Measurements from ENCODE around the gene C1RL.

C1RL gene

DNA sequence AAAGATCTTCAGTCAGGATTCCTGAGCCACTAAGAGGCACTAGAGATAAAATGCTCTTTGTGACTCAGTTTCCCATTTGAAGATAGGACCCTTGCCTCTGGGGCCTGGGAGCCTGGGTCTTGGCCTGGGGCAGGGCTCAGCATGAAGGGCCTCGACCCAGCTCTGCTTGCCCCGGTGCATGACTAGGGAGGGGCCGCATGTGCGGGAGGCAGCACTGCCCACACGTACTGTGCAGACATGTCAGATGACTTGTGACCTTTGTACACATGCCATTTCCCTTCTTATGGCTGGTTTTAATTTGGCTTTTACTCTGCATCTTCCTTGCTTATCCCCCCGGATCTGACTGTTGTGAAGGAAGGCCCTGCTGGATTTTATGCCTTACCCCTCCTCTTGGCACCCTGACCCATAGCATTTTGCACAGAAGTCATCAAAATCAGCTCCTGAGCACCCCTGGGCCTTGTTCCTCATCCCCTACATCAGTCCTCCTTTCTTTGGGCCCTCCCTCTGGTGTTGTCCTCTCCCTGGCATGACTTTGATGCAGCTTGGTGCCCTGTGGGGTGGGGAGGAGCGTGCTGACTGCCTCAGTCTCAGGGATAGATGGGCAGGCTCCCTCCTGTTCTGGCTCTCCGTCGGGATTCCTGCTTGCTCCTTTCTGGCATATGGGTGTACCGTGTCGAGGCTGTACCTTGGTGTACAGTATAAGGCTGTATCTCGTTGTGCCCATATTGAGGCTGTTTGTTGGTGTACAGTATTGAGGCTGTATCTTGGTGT is 25.6 kb upstream of the C1RL start:
- Mint-ChIP-seq H3K9me3 (no peaks in the 10 kb centered on the region), H3K4me1 (peaks cover 29% of the 10 kb centered on the region), H3K4me3 (no peak overlapping the region), H3K27me3 (ENCODE audit: low read depth, poor library complexity) (peaks cover 9% of the 10 kb centered on the region), H3K36me3 (ENCODE audit: low read depth) (peaks cover 63% of the 10 kb centered on the region), H3K27ac (no peak overlapping the region)
- DNase-seq, result no peak
- TF ChIP-seq, protein P1, sequence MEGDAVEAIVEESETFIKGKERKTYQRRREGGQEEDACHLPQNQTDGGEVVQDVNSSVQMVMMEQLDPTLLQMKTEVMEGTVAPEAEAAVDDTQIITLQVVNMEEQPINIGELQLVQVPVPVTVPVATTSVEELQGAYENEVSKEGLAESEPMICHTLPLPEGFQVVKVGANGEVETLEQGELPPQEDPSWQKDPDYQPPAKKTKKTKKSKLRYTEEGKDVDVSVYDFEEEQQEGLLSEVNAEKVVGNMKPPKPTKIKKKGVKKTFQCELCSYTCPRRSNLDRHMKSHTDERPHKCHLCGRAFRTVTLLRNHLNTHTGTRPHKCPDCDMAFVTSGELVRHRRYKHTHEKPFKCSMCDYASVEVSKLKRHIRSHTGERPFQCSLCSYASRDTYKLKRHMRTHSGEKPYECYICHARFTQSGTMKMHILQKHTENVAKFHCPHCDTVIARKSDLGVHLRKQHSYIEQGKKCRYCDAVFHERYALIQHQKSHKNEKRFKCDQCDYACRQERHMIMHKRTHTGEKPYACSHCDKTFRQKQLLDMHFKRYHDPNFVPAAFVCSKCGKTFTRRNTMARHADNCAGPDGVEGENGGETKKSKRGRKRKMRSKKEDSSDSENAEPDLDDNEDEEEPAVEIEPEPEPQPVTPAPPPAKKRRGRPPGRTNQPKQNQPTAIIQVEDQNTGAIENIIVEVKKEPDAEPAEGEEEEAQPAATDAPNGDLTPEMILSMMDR (IDR thresholded peaks at IDR 0.05), result no peak

DNA sequence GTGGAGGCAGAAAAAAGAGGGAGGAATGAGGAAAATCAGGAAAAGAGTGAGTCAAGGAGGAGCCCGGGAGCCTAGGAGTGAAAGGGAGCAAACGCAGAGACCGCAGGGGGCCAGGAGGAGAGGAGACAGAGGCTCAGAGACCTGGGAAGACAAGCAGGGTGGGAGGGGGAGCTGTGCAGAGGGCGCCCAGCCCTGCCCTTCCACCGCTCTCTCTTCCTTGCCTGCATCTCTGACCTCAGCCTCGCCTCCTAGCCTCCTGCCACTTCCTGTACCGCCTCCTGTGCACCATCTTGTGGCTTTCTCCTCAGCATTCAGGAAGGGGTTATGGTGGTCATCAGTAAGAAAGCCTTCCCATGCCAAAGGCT is 22.5 kb upstream of the C1RL start:
- Mint-ChIP-seq H3K9me3 (no peaks in the 10 kb centered on the region), H3K27ac (no peak overlapping the region), H3K36me3 (ENCODE audit: low read depth) (peaks cover 35% of the 10 kb centered on the region), H3K4me1 (peaks cover 49% of the 10 kb centered on the region), H3K4me3 (peak overlapping the region; percentile 99), H3K27me3 (ENCODE audit: low read depth, poor library complexity) (peaks cover 20% of the 10 kb centered on the region)
- no peak for DNase-seq
- TF ChIP-seq, protein P1 (IDR thresholded peaks at IDR 0.05), result no peak

DNA sequence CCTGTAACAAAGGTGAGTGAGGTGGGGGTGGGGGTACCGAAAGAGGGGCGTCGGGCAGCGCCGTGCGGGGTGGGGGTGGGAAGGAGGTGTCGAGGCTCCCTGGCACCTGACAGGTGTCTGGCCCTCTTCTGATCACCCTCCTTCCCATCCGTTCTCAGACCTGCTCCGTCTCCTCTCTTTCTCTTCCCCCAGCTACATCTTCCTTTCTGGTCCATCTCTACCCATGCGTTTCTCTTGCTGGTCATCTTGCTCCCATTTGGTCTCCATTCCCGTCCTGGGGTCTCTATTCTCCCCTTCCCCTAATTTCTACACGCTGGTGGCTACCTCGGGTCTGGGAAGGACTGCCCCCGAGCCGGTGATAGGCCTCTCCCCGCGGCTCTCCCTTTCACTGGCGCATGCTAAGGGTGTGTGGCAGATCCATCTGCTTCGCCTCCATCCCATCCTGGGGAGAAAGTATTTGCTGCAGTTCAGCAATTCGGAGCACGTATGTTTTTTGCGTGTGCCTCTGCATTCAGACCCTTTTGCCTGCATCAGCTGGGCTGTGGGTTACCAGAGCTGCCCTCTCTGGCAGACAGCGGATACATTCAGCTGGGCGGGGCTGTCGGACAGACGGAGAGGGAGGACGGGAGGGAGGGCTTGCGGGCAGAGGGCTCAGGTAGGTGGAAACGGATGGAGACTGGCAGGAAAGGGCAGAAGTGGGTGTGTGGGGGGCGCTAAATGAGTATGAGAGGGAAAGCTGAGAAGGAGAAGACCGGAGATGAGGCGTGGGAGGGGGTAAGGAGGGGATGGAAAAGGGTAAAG is 21.9 kb upstream of the C1RL start:
- H3K9me3 Mint-ChIP-seq, result no peaks in the 10 kb centered on the region
- peaks cover 20% of the 10 kb centered on the region for H3K27me3 Mint-ChIP-seq (ENCODE audit: low read depth, poor library complexity)
- TF ChIP-seq, protein P1 (IDR thresholded peaks at IDR 0.05), result no peak
- H3K4me3 Mint-ChIP-seq, result peak overlapping the region; percentile 99
- H3K4me1 Mint-ChIP-seq, result peaks cover 49% of the 10 kb centered on the region
- H3K36me3 Mint-ChIP-seq (ENCODE audit: low read depth), result peaks cover 29% of the 10 kb centered on the region
- no peak overlapping the region for H3K27ac Mint-ChIP-seq
- peak; percentile 70 for DNase-seq

DNA sequence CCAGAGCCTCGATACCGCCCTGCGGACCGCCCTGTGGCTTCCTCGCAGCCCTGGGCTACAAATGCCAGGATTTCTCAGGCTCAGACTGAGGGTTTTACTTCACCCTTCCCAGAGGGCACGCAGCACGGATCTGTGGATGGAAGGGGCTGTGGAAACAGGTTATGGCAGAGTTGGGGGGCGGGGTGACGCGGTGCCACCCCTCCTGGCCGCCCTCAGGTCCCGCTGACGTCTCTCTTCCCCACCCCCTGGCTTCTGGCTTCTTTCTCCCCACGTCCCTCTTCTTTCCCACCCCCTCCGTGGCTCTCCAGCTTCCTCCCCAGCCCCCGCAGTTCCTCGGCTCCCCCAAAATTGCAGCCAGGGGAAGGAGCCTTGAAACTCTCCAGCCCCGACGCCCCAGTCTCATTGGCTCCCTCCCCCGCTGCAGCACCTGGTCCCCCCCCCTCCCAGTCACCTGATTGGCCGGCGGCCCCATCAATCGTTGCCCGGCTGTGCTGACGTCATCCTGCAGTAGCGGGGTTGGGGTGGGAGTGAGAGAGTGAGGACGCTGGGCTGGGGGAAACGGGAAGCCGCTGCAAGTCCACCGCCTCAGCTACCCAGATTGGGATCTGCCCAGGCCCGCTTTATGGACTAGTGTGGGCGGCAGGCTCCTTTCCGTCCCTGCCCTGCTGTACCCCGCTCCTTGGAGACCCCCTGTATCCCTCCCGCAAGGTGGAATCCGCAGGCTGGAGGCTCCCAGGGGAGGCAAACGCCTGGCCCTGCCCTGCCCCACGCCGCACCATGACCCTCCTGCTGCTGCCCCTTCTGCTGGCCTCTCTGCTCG is 21.1 kb upstream of the C1RL start, which contains the start of gene CLSTN3:
Gene CLSTN3, plus strand, starts transcription at position 500 of the 820 bp plus-strand sequence. Its CDS starts 278 bp downstream, at position 778.
- no peak within 1 kb of the TSS for H3K27ac Mint-ChIP-seq
- TF ChIP-seq, protein P1 (IDR thresholded peaks at IDR 0.05), result no peak
- H3K27me3 Mint-ChIP-seq (ENCODE audit: low read depth, poor library complexity), result peaks cover 20% of the 10 kb centered on the region
- no peaks in the 10 kb centered on the region for H3K9me3 Mint-ChIP-seq
- H3K4me3 Mint-ChIP-seq, result peak within 1 kb of the TSS; percentile 99
- peaks cover 21% of the 10 kb centered on the region for H3K36me3 Mint-ChIP-seq (ENCODE audit: low read depth)
- H3K4me1 Mint-ChIP-seq, result peaks cover 54% of the 10 kb centered on the region
- peak; percentile 91 for DNase-seq

DNA sequence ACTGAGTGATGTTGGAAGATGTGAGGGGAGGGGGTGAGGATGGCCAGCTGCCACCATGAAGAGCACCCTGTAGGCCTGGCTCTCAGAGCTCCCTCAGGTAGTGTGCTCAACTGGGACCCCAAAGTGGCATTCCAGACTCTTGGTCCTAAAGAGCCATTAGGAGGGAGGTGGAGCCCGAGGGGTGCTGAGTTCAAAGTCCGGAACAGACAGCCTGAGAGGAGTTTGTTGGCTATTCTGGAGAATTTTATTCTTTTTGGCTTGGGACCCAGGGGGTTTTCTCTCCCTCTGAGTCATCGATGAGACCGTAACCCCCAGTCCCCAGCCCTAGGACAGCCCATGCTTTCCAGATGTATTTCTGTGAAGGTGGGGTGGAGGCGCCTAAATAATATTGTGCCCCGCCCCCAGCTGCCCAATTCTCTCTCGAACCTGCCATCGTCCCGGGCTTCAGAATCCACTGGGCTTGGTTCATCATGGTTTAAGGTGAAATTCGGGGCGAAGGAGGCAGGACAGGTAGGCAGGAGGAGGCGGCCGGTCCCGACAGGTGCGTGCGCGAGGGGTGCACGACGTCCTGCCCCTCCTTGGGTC is 20.4 kb upstream of the C1RL start:
- peaks cover 14% of the 10 kb centered on the region for H3K36me3 Mint-ChIP-seq (ENCODE audit: low read depth)
- no peak for DNase-seq
- TF ChIP-seq, protein P1 (IDR thresholded peaks at IDR 0.05), result no peak
- no peaks in the 10 kb centered on the region for H3K9me3 Mint-ChIP-seq
- H3K27ac Mint-ChIP-seq, result no peak overlapping the region
- H3K27me3 Mint-ChIP-seq (ENCODE audit: low read depth, poor library complexity), result peaks cover 20% of the 10 kb centered on the region
- H3K4me3 Mint-ChIP-seq, result peak overlapping the region; percentile 99
- H3K4me1 Mint-ChIP-seq, result peaks cover 61% of the 10 kb centered on the region
